ENCODE measurements around the gene MKLN1. TPM values are rescaled to one million over a fixed set of nuclear protein-coding genes. Genes with fewer than 3 reads are reported as not detected.
"Not testable (repeated sequence)": the region's sequence is repeated elsewhere in the genome, so short reads cannot be mapped to it uniquely, and the experiment has no call there.

Gene MKLN1
- total RNA-seq, 1 experiment from 2014 or later, result 42.6 TPM

DNA sequence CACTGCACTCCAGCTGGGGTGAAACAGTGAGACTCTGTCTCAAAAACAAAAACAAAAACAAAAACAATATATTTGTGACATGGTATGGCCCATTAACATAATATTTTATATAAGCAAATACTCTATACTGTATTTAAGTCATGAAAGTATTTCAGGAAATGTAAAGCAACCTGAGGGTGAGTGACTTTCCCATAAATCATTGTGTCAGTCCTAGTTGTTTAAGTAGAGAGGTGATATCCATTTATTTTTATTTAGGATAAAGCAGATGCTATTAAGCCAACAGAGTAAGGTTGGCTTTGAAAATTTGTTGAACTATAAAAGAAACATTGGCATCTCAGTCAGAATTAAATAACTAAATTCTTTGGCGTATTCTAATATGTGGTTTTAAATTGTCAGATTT lies 60.5 kb downstream of the MKLN1 start:
- no peak for DNase-seq (ENCODE audit: extremely low read depth, low read depth)

DNA sequence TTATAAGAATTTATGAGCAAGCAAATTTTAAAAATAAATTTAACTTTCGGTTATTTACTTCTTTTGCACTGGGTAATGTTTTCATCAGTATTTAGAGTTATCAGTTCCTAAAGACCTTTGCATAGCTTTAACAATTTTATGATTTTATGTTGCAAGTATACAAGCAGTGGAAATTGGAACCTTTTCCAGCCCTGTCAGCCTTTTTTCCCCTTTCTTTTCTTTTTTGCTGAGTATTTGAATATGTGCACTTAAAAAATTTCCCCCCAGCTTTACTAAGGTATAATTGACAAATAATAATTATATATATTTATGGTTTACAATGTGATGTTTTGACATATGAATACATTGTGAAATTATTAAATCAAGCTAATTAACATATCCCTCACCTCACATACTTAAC lies 62.6 kb downstream of the MKLN1 start:
- no peak for DNase-seq (ENCODE audit: extremely low read depth, low read depth)

GRCh38 chr7:131391145-131391544 lies 63.5 kb downstream of the MKLN1 start:
- DNase-seq (ENCODE audit: extremely low read depth, low read depth), result no peak

GRCh38 chr7:131400681-131401176 lies 73.1 kb downstream of the MKLN1 start:
- no peak for DNase-seq (ENCODE audit: extremely low read depth, low read depth)

GRCh38 chr7:131401194-131401593 lies 73.5 kb downstream of the MKLN1 start:
- no peak for DNase-seq (ENCODE audit: extremely low read depth, low read depth)

- no peak for DNase-seq (ENCODE audit: extremely low read depth, low read depth)
Observed at GRCh38 chr7:131403322-131403721, 75.6 kb downstream of the MKLN1 start.

GRCh38 chr7:131404226-131404911 lies 76.7 kb downstream of the MKLN1 start:
- DNase-seq (ENCODE audit: extremely low read depth, low read depth), result no peak

DNA sequence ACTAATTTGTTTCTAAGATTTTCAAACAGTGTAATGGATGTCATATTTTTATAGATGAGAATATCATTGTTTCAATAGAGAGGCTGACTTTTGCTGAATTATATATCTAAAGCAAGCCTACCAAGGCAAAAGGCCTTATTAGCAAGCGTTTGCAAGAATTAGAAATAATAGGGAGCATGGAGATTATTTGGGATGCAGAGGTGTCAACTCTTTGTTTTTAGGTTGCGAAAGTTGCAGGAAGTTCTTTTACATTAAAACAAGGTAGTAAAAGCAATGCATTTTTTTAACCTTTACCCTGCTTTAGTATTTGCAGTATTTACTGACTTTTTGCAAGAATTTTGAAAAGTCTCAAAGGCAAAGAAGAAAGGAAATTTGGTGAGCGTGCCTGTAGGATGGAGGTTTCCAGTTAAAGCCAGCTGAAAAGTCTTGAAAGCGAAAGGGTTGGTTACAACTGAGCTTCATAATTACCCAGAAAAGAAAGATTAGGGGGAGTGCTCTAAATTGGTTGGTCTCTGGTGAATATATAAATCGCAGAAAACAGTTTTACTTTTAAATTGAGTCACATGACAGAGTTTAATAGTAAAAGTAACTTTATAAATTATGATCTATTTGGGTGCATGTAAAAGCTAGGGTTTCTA lies 81.6 kb downstream of the MKLN1 start:
- DNase-seq (ENCODE audit: extremely low read depth, low read depth), result no peak

GRCh38 chr7:131412031-131412430 lies 84.4 kb downstream of the MKLN1 start:
- no peak for DNase-seq (ENCODE audit: extremely low read depth, low read depth)

DNA sequence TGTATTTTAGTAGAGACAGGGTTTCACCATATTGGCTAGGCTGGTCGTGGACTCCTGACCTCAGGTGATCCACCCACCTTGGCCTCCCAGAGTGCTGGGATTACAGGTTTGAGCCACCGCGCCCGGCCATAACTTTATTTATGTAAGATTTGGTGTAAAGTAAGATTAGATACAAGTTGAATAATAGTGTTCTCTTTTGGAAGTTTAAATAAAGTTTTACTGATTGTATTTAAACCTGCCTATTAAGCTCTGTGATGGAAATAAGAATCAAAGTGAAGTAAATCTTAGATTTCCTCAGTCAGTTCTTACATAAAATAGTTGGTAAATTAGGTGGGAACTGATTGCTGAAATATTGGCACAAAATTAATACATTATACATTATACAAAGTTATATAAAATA lies 86.0 kb downstream of the MKLN1 start:
- DNase-seq (ENCODE audit: extremely low read depth, low read depth), result no peak

GRCh38 chr7:131424219-131424822 lies 96.6 kb downstream of the MKLN1 start:
- peak; percentile 56 for DNase-seq (ENCODE audit: extremely low read depth, low read depth)

GRCh38 chr7:131425992-131426391 lies 98.3 kb downstream of the MKLN1 start:
- DNase-seq (ENCODE audit: extremely low read depth, low read depth), result no peak

DNA sequence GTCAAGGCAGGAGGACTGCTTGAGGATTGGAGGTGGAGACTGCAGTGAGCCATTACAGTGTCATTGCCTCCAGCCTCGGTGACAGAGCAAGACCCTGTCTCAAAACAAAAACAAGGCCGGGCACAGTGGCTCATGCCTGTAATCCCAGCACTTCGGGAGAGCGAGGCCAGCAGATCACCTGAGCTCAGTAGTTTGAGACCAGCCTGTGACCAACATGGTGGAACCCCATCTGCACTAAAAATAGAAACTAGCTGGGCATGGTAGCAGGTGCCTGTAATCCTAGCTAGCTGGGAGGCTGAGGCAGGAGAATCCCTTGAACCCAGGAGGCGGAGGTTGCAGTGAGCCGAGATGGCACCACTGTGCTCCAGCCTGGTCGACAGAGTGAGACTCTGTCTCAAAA lies 103.2 kb downstream of the MKLN1 start:
- DNase-seq (ENCODE audit: extremely low read depth, low read depth), result not testable (repeated sequence)

DNA sequence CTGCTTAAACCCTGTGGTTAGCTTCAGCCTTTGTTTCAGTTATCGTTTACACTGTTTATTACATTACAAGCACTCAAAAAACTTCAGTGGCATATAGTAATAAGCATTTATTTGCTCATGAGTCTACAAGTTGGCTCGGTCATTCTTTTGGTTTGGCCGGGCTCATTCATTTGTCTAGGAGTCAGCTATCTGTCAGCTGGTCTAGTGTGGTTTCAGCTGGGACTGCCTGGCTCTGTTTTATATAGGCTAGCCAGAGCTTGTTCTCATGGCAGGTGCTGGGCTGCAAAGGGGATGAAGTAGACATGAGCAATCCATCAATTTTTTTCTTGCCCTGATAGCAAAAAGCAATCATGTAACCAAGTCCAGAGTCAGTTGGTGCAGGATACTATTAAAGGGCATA lies 103.6 kb downstream of the MKLN1 start:
- DNase-seq (ENCODE audit: extremely low read depth, low read depth), result no peak

- DNase-seq (ENCODE audit: extremely low read depth, low read depth), result no peak
Observed at GRCh38 chr7:131431756-131432155, 104.1 kb downstream of the MKLN1 start.

DNA sequence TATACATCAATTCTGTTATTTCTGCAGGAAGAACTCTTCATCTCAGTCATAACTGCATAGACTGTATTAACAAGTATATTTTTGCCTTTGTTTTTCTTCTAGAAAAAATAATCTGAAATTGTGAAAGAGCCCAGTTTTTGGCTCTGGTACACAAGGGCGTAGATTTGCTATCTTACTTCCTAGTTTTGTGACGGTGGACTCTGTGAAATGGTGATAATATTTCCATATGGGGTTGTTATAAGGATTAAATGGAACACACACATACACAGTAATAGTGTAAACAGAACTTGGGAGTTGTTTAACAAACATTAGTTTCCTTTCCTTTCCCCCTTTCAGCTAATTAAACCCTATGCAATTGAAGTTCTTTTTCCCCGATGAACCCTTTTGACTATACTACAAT lies 108.7 kb downstream of the MKLN1 start:
- no peak for DNase-seq (ENCODE audit: extremely low read depth, low read depth)

GRCh38 chr7:131438969-131439368 lies 111.3 kb downstream of the MKLN1 start:
- DNase-seq (ENCODE audit: extremely low read depth, low read depth), result no peak

- no peak for DNase-seq (ENCODE audit: extremely low read depth, low read depth)
Observed at GRCh38 chr7:131443496-131443895, 115.8 kb downstream of the MKLN1 start.

DNA sequence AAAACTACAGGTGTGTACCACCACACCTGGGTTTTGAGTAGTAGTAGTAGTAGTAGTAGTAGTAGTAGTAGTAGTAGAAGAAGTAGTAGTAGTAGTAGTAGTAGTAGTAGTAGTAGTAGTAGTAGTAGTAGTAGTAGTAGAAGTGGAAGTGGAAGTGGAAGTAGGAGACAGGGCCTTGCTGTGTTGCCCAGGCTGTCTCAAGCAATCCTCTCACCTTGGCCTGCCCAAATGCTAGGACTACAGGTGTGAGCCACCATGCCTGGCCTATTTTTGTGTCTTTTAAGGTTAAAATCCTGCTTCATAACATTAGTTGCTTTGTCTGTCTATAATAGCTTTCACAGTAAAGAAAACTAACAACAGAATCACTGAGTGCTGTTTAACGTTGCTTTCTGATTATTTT lies 117.0 kb downstream of the MKLN1 start:
- DNase-seq (ENCODE audit: extremely low read depth, low read depth), result no peak

GRCh38 chr7:131449373-131449902 lies 121.8 kb downstream of the MKLN1 start:
- no peak for DNase-seq (ENCODE audit: extremely low read depth, low read depth)

GRCh38 chr7:131454498-131454897 lies 126.8 kb downstream of the MKLN1 start:
- no peak for DNase-seq (ENCODE audit: extremely low read depth, low read depth)

- no peak for DNase-seq (ENCODE audit: extremely low read depth, low read depth)
Observed at GRCh38 chr7:131455001-131455400, 127.3 kb downstream of the MKLN1 start.

Measured in NCI-H460 (cell line).